ENCODE measurements around the gene AJUBA. TPM values are rescaled to one million over a fixed set of nuclear protein-coding genes. Genes with fewer than 3 reads are reported as not detected.
"Not testable (repeated sequence)": the region's sequence is repeated elsewhere in the genome, so short reads cannot be mapped to it uniquely, and the experiment has no call there.

Gene AJUBA
- 89.2 and 89.8 TPM in 2 replicates for total RNA-seq (2014; rRNA removed; shearing (Covaris generic))
- polyA plus RNA-seq (2015; cell fraction: cytosol; rRNA removed): 55.1 and 58.6 TPM in 2 replicates
- 92.6 and 98.4 TPM in 2 replicates for polyA plus RNA-seq (2015; cell fraction: nucleus; rRNA removed)

DNA sequence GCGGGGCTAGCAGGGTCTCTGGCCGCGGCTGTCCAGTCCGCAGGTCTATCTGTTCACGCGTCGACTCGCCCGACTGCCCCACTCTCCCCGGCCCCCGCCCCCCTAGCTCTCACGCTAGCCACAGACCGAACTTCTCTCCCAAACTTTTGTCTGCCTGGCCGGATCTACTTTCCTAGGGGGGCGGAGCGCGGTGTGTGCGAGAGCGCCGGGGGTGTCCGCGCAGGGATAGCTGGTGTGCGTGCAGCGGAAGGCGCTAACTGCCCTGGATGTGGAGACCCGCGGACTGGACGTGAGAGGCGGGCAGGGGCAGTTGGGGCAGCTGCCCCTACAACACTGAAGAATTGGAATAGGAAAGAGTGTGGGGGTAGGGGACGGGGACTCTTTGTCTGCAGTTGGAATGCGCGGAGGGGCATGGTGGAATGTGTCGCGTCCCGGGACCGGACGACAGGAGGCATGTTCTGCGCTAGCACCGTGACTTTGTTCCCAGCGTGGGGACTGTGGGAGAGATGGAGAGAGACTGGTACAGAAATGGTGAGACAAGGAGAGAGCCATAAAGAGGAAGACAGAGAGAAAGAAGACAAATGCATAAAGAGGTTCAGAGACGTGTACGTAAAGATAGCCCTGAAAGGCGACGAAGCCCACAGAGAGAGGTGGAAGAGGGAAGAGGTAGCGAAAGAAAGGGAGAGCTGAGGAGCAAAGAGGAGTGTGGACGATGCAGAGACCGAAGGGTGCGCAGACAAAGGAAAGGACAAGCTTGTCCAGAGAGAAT is at the start of gene AJUBA:
AJUBA (minus strand) TSS at position 75 of the 769 bp plus-strand sequence. CDS start 285 bp downstream, outside the sequence.
- DNase-seq (ENCODE audit: low read depth): peak; percentile 87

DNA sequence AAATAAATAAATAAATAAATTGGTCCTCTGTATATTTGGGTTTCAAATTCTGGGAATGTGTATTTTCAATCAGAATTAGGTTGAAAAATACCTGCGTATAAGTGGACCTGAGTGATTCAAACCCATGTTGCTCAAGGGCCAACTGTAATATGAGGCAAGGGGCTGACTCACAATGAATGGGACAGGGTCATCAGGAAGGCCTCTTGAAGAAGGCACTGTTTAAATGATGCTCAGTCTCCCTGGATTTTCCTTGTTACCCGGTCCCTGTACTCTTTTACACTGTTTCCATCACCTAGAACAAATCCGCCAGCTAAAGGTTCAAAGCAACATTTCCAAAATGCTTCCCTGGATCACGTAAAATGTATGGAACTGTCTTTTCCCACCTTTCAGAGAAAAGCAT is 48.6 kb upstream of the AJUBA start:
- DNase-seq (ENCODE audit: low read depth): no peak

DNA sequence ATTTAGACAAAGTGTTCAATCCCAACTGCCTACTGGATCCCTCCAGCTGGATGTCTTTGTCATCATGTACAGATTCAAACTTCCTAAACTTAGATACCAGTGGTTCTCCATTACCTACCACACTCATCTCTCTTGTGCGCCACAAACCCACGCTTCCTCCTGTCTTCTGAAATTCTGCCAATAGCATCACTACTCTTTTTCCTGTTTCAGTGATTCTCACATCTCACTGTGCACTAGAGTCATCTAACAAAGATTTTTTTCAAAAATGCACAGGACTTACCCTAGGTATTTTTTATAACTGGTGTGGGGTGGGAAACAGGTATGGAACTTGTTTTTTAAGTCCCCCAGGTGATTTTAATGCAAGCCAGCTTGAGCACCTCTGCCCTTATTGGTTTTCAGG is 46.4 kb upstream of the AJUBA start:
- DNase-seq (ENCODE audit: low read depth): peak; percentile 29

DNA sequence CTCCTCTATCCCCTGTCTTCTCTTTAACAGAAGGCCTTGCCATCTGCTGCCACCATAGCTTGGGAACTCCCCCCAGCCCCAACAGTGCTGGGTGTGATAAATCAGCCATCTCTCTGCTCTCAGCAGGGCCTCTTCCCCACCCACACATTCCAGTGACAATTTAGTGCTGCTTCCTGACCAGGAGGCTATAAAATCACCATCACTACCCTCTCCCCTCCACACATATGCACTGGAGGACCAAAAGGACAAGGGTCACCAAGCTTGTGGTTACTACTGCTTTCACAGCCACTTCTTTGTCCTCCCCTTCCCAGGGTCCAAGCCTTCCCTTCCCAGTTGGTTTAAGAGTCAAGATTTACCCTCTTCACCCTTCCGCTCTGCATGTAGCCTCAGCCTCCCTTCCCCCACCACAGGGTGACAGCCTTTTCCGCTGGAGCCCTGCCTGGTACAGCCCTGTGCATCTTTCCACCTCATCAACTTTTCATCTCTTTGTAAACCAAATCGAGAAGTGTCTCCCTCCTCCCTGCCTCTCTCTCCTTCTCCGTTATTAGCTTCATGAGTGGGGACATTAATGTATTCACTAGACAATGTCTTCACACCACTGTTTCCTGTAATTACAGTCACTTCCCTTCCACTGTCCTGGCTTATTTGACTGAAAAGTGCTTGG is 42.9 kb upstream of the AJUBA start:
- no peak for DNase-seq (ENCODE audit: low read depth)

DNA sequence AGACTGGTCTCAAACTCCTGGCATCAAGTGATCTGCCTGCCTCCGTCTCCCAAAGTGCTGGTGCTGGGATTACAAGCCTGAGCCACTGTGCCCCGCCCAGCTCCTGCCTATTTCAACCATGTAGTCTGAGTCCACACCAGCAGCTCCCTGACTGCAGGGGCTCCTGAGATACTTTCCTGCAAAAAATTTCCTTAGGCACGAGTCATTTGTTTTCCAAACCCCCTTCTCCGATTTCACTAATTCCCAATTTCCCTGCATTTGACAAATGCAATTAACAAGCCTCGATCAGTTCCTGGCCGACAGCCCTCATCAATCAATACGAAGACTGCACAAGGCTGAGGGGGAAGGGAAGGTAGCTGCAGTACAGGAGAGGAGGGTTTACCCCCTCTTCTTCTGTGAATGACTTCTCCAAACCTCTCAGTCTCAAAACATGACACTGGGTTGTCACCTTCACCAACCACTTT is 42.3 kb upstream of the AJUBA start:
- DNase-seq (ENCODE audit: low read depth): no peak

DNA sequence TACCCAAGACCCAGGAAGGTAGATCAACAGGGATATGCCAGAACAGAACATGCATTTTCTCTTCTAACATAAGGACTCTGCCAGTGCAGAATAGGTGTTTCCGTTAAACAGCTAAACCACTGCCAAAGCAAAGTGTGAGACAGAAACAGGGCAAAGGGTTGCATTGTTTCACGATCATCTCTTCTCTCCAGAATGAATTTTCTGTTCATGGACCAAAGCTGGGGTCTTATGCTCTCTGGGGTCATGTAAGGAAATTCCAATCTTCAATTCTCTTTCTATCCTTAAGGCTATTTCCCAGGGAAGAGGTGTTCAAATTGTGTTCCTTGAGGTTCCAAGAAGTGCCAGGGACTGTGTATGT is 41.4 kb upstream of the AJUBA start:
- no peak for DNase-seq (ENCODE audit: low read depth)

DNA sequence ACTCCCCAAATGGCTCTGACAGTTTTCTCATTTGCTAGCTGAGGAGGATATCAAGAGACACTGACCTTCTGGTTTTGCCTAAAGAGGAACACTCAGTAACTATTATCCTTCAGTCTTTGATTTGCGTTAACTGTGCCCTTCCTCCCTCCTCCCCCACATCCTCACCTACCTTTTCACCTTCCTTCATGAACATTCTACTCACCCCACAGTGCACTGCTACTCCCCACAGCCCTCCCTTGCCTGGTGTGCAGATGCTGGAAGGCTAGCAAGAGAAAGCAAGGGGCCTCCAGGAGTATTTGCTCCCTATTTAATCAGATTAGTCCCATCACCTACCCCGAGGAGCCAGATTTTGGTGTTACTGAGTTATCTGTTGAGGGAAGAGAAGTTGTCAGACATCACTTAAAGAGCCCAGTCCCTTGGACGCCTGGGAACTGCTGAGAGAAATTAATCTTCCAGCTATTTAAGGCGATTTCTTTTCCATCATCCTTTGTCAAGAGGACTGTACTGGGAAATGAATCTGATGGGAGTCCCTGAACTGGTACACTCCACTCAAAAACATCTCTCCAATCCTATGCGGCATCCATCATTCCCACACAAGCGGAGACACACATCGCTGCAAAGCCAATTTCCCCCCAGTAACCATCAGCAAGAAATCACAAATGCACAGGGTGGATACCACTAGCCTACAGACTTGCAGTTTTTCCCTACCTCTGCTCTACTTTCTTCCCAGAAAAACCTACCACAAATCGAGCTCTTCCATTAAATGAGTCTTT is 40.9 kb upstream of the AJUBA start:
- no peak for DNase-seq (ENCODE audit: low read depth)

DNA sequence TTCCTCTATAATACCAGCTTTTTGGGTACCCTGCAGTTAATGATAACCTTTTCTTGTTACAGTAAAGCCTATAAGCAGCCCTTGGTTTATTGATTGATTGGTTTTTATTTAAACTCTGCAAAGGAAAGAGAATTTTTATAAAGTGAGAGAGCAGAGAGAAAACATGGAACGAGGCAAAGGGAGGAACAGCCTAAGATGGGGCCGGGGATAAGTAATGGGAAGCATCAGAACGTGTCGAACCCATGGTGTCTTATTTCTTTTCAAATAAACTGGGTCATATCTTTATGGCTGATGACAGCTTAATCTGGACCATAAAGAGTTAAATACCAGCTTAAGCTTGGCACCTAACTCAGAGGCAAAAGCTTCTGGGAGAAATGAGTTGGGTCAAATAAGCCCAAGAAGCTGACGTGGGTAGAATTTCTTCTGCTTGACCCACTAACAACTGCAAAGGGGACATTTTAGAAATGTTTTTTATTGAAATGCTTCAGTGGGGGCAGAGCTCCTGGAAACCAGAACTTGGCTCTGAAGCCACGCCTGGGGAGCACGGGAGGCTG is 39.6 kb upstream of the AJUBA start:
- DNase-seq (ENCODE audit: low read depth): no peak

DNA sequence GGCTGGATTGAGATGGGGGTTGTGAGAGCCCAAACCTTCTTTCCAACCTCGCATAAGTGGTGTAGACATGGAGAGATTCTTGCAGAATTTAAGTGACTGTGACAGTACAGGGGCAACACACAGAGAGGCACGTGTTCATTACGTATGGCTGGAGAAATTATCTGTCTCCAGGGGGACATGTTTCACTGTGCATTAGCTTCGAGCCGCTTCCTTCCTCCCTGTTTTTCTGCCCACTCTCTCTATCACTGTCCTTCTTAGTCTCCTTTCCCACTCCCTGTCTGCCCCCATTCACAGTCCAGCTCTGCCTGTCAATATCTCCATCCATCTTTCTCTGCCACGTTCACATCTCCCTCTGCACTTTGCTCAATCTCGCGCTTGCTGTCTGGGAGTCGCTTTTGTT is 39.1 kb upstream of the AJUBA start:
- DNase-seq (ENCODE audit: low read depth): no peak

DNA sequence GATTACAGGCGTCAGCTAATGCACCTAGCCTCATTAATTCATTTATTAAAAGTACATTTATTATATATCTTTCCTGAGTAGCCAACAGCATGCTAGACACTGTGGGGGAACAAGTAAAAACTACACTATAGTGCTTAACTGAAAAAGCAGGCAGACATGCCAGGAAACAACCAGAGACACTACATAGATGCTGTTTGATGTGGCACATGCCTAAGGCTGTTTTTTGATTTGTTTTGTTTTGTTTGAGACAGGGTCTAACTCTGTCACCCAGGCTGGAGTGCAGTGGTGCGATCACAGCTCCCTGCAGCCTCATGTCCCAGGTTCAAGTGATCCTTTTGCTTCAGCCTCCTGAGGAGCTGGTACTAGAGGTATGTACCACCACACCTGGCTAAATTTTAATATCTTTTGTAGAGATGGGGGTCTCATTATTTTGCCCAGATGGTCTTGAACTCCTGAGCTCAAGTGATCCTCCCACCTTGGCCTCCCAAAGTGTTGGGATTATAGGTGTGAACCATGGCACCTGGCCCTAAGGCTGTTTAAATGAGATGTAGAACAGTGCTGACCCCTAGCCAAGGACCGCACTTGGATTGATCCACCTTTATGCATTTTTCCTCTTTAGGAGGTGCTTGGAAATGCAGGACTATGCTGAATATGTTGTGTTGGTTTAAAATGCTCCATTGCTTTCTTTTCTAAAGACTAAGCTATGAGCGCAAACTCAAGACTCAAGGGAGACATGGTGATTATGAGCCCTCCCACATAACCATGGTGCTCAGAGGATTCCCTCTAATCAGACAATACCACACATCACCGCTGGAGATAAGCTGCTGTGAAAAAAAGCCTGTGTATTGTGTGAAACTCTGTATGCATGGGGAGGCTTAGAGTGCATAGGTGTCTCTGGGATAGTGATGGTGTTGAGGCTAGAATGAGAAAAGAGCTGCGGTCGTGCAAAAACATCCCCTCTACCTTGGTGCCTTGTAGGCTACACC is 38.1 kb upstream of the AJUBA start:
- DNase-seq (ENCODE audit: low read depth): no peak

DNA sequence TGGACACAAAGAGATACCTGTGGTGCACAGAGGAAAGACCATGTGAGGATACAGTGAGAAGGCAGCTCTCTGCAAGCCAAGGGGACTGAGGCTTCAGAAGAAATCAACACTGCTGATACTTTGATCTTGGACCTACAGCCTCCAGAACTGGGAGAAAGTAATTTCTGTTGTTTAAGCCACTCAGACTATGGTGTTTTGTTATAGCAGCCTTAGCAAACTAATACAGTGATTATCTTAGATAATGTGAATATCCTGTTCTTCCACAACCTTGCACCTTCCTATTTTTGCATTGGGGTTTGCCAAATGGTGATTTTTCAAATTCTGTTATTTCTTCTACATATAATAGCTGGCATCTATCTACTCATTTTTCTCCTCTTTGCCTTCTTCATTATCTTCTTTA is 35.8 kb upstream of the AJUBA start:
- no peak for DNase-seq (ENCODE audit: low read depth)

DNA sequence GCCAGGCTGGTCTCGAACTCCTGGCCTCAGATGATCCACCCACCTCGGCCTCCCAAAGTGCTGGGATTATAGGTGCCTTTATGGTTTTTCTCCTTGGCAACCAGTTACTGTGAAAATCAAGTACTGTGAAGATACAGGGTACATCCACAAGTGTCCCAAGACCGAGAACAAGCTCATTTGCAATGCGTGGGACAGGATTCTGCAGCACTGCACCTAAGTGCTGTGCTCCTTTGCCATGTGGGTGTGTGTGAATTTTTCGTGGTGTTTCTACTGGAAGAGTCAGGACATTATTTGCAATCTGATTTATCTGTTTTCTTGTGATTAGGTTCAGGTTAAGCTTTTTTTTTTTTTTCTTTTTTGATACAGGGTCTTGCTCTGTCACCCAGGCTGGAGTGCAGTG is 34.7 kb upstream of the AJUBA start:
- no peak for DNase-seq (ENCODE audit: low read depth)

DNA sequence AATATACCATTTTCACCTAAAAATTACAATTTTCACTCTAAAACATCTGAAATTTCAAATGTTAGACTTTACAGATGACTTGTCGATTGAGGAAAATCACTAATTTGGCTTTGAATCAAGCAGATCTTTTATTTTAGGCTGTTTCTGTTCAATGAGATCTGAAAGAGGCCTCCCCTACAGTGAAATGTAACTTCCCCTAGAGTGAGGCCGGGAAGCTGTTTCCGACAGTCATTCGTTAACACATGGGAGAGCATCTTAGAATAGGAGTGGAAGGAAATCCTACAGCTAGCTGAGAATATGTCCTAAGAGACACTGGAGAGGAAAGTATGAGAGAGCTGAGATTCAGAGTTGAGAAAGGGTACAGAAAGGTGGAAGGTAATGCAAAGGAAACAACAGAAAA is 33.3 kb upstream of the AJUBA start:
- DNase-seq (ENCODE audit: low read depth): no peak

DNA sequence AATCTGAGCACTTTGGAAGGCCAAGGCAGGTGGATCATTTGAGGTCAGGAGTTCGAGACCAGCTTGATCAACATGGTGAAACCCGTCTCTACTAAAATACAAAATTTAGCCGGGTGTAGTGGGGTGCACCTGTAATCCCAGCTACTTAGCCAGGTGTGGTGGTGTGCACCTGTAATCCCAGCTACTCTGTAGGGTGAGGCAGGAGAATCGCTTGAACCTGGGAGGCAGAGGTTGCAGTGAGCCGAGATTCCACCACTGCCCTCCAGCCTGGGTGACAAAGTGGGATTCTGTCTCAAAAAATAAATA is 31.4 kb upstream of the AJUBA start:
- not testable (repeated sequence) for DNase-seq (ENCODE audit: low read depth)

DNA sequence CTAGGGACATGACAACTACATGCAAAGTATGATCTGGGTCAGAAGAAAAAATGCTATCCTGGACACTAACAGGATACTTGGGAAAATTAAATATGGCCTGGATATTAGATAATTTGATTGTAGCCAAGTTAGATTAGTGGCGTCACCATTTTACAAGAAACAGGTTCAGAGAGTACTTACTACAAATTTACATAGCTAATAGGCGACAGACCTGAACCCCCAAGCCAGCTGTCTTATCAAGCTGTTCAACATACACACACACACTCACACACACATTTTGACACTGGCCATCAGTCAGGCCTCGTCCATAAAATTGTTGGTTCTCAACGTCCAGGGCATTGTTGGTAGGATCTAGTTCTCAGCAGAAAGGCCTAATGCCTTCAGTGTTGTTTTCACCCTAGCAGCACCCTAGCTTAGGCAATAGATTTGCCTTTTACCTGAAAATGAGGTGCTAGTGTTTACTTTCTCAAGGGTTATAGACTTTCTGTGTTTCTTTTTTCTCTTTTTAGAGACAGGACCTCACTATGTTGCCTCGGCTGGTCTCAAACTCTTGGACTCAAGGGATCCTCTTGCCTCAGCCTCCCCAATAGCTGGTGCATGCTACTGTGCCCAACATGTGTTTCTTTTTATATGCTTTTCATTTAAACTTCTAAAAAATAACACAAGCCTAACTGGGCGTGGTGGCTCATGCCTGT is 30.9 kb upstream of the AJUBA start:
- no peak for DNase-seq (ENCODE audit: low read depth)

DNA sequence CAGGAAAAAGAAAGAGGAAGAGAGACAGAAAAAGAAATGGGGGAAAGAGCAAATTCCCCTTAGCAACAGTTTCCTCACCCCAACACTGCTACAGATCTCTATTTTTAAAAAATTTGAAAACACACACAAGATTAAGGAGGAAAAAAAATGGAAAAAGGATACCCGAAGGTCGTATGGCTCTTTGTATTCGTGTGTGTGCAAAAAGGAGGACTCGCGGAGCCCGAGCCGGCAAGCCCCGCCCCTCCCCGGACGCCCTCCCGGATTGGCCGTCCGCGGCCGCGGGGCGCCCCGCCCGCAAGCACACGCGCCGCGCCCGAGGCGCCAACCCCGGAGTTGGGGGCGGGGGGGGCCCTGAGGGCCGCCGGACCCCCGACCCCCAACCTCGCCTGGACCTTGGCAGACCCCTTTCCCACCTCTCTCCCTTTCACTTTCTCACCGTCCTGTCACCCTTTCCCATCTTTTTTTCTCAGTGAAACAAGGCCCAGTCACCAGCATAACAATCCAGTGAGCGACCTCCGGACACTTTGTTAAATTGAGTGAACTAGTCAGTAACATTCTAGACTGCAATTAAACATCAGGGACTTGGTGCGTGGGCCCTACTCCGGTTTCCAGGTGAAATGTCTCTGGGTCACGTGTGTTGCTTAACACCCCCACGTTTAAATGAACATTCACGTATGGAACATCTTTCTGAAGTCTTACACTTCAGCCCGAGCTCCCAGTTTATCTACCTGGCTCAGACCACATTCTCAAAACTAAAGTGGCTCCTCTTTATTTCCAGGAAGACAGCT is 27.8 kb upstream of the AJUBA start, which contains the start of gene C14orf93:
C14orf93 (minus strand) TSS at position 205 of the 788 bp plus-strand sequence. CDS start 11,120 bp downstream, outside the sequence.
- peak; percentile 78 for DNase-seq (ENCODE audit: low read depth)

DNA sequence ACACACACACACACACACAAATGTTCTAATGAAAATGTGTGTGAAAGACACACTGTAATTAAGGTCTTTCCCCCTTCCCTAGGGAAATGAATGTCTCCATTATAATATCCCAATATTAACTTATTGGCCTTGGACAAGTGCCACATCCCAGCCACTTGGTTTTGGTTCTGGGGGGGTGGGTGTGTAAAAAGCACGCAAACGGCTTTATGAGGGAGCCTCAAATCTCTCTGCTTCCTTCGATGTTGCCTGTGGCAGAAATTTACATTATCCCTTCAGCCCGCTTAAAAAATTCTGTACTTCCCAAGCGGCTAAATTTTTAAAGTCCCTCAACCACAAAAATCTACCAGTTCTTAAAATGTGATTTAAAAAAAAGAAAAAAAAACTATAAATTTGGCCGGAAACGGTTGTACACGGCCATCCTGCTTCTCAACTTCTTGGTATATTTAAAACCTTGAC is 27.2 kb upstream of the AJUBA start:
- no peak for DNase-seq (ENCODE audit: low read depth)

DNA sequence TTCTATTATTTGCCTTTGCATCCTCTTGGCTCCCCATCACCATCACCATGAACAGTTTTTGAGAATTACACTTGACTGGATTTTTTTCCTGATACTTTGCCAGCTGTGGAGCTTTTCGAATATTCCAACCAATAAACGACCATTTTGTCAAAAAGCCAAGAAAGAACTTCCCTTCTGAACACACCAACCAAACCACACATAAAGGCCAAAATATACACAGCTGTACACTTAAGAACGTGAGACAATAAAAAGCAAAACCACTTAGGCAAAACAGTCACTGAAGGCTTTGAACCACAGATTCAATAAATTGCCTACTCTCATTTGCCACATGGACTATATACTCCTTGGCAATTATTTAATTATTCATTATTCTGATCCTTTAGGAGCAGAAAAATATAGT is 26.5 kb upstream of the AJUBA start:
- peak; percentile 22 for DNase-seq (ENCODE audit: low read depth)

All from HT1080 (cell line).